Adrenal gland (tissue), 5 donors: ENCODE data around the gene BSN.

Experiments
- CTCF ChIP-seq, 6 experiments: fragments of 450-650 bp in 4 of 6; fragments of 200-600 bp in 2 of 6; sonication (generic) in 1 of 6; IDR thresholded peaks; 1 replicate in 5 of 6; 2 replicates in 1 of 6; pipeline versions ENCODE4 v1.5.1 to v1.8.0; 2016 to 2021; ENCODE audit warnings: antibody characterized with exemption in 6 of 6, mild to moderate bottlenecking in 2 of 6, moderate library complexity in 1 of 6
- POLR2A ChIP-seq, 2 donors: fragments of 450-650 bp; IDR thresholded peaks; one replicate each; pipeline ENCODE4 v1.6.1; 2017; ENCODE audit warnings: antibody characterized with exemption in 2 of 2, mild to moderate bottlenecking in 2 of 2, moderate library complexity in 1 of 2
- donor health status: DM: no; HTN: no; CAD: no.

- TF ChIP-seq CTCF (IDR thresholded peaks at IDR 0.05) (no peak), POLR2A (IDR thresholded peaks at IDR 0.05) (no peak)
These were observed 85.3 kb downstream of the BSN start for GRCh38 chr3:49639551-49639950.
